Fibroblast of villous mesenchyme (primary cell): ENCODE data around the gene KIF26A. TPM values are rescaled to one million over a fixed set of nuclear protein-coding genes. Genes with fewer than 3 reads are reported as not detected.
A peak's percentile ranks its signal among the peaks of the same experiment; 100 is the strongest.
"Not testable (repeated sequence)": the region's sequence is repeated elsewhere in the genome, so short reads cannot be mapped to it uniquely, and the experiment has no call there.

ENCODE experiments used
- DNase-seq: peaks from one replicate; pipeline ENCODE4 v3.0.0-alpha.2; 2010; ENCODE audit warnings: low read depth
- H3K4me3 ChIP-seq: 2 replicates; pipeline ENCODE4 v1.5.1; 2011; ENCODE audit warnings: low read depth, mild to moderate bottlenecking, low read length
- CTCF ChIP-seq: IDR thresholded peaks from 2 replicates; pipeline ENCODE4 v1.5.1; 2012; ENCODE audit warnings: low read depth, mild to moderate bottlenecking, low read length; ENCODE audit not compliant: insufficient read depth
- total RNA-seq: library from RNA; depleted of rRNA; stranded (reverse); fragments of >200 nt; gene quantifications from 2 replicates; pipeline ENCODE4 v1.2.3, GENCODE V29; 2012

Gene KIF26A
- total RNA-seq, 1 donor, result under 0.01 TPM

GRCh38 chr14:104224506-104225277 lies 86.3 kb downstream of the KIF26A start:
- peak; percentile 31 for TF ChIP-seq CTCF
- DNase-seq, result no peak
- no peak overlapping the region for H3K4me3 ChIP-seq

GRCh38 chr14:104225278-104226190 lies 87.1 kb downstream of the KIF26A start:
- DNase-seq, H3K4me3 ChIP-seq: not testable (repeated sequence)

- no peak overlapping the region for H3K4me3 ChIP-seq
- TF ChIP-seq CTCF, result no peak
- no peak for DNase-seq
Measured at GRCh38 chr14:104226421-104227383, 88.3 kb downstream of the KIF26A start.

GRCh38 chr14:104227806-104228205 lies 89.4 kb downstream of the KIF26A start:
- H3K4me3 ChIP-seq, result no peak overlapping the region
- TF ChIP-seq CTCF, result no peak
- no peak for DNase-seq

- no peak for TF ChIP-seq CTCF
- DNase-seq, result no peak
Measured at GRCh38 chr14:104228221-104228620, 89.8 kb downstream of the KIF26A start.

GRCh38 chr14:104228716-104229533 lies 90.5 kb downstream of the KIF26A start:
- no peak for TF ChIP-seq CTCF
- no peak overlapping the region for H3K4me3 ChIP-seq

More at GRCh38 chr14:104228221-104228620, 89.8 kb downstream of the KIF26A start:
- H3K4me3 ChIP-seq, result no peak overlapping the region

More at GRCh38 chr14:104228716-104229533, 90.5 kb downstream of the KIF26A start:
- DNase-seq, result no peak
